HG02623 (cell line): Measurements from ENCODE around the gene BAG3.
"Not testable (repeated sequence)": the region's sequence is repeated elsewhere in the genome, so short reads cannot be mapped to it uniquely, and the experiment has no call there.

Source experiments
- ATAC-seq: cut with Tn5 transposase; IDR thresholded peaks from one replicate; pipeline ENCODE4 v1.9.1; 2021; ENCODE audit warnings: moderate library complexity; ENCODE audit not compliant: unreplicated experiment

BAG3 gene

GRCh38 chr10:119650692-119651513, at the start of gene BAG3:
BAG3 (plus strand) TSS chr10:119651380; CDS start chr10:119651676, 296 bp downstream.
- ATAC-seq = peak; percentile 56

- ATAC-seq = no peak
These were observed 48.7 kb upstream of the BAG3 start for GRCh38 chr10:119602241-119603095.

- ATAC-seq = no peak
These were observed 46.7 kb upstream of the BAG3 start for GRCh38 chr10:119604468-119604867.

- ATAC-seq = no peak
These were observed 42.6 kb upstream of the BAG3 start for GRCh38 chr10:119608316-119609155.

GRCh38 chr10:119609516-119609915, 41.7 kb upstream of the BAG3 start:
- no peak for ATAC-seq

GRCh38 chr10:119611433-119611832, 39.7 kb upstream of the BAG3 start:
- no peak for ATAC-seq

GRCh38 chr10:119613741-119614140, 37.4 kb upstream of the BAG3 start:
- ATAC-seq = no peak

- no peak for ATAC-seq
These were observed 36.5 kb upstream of the BAG3 start for GRCh38 chr10:119614686-119615085.

GRCh38 chr10:119616882-119617570, 34.2 kb upstream of the BAG3 start:
- ATAC-seq = no peak

GRCh38 chr10:119619215-119619614, 32.0 kb upstream of the BAG3 start:
- ATAC-seq = no peak

GRCh38 chr10:119619811-119620210, 31.4 kb upstream of the BAG3 start:
- not testable (repeated sequence) for ATAC-seq

- no peak for ATAC-seq
These were observed 30.7 kb upstream of the BAG3 start for GRCh38 chr10:119620241-119621077.

GRCh38 chr10:119621078-119621384, 30.1 kb upstream of the BAG3 start:
- no peak for ATAC-seq

GRCh38 chr10:119625570-119626280, 25.5 kb upstream of the BAG3 start:
- ATAC-seq = no peak

GRCh38 chr10:119630300-119630699, 20.9 kb upstream of the BAG3 start:
- ATAC-seq = no peak

GRCh38 chr10:119633538-119634218, 17.5 kb upstream of the BAG3 start:
- no peak for ATAC-seq

- no peak for ATAC-seq
These were observed 17.0 kb upstream of the BAG3 start for GRCh38 chr10:119634219-119634544.

- no peak for ATAC-seq
These were observed 13.5 kb upstream of the BAG3 start for GRCh38 chr10:119637631-119638030.

- no peak for ATAC-seq
These were observed 12.2 kb upstream of the BAG3 start for GRCh38 chr10:119638982-119639381.
